Activated T-helper 17 cell treated with anti-CD3 and anti-CD28 coated beads, Interleukin-2, amount 50 U/mL, for 72 hours (primary cell): ENCODE data around the gene TRIM4. TPM values are rescaled to one million over a fixed set of nuclear protein-coding genes. Genes with fewer than 3 reads are reported as not detected.
"Not testable (repeated sequence)": the region's sequence is repeated elsewhere in the genome, so short reads cannot be mapped to it uniquely, and the experiment has no call there.

ENCODE experiments used
- ATAC-seq: fragments of 150-1000 bp; cut with Tn5 transposase; replicated peaks from 2 replicates; pipeline ENCODE4 v1.10.0; 2021; ENCODE audit warnings: mild to moderate bottlenecking, moderate library complexity
- H3K27ac Mint-ChIP-seq: one replicate; pipeline ENCODE4 v1.8.0; 2022; ENCODE audit warnings: mixed read lengths
- H3K27me3 Mint-ChIP-seq: one replicate; pipeline ENCODE4 v1.8.0; 2022; ENCODE audit warnings: mixed read lengths
- H3K36me3 Mint-ChIP-seq: one replicate; pipeline ENCODE4 v1.8.0; 2022; ENCODE audit warnings: low read depth, mild to moderate bottlenecking, mixed read lengths
- H3K4me1 Mint-ChIP-seq: one replicate; pipeline ENCODE4 v1.8.0; 2022; ENCODE audit warnings: mixed read lengths
- H3K4me3 Mint-ChIP-seq: one replicate; pipeline ENCODE4 v1.8.0; 2022; ENCODE audit warnings: mild to moderate bottlenecking, mixed read lengths
- H3K9me3 Mint-ChIP-seq: one replicate; pipeline ENCODE4 v1.8.0; 2022; ENCODE audit warnings: mixed read lengths
- total RNA-seq, 2 donors: library from RNA; stranded (reverse); gene quantifications; one replicate each; pipeline ENCODE4 v1.2.3, GENCODE V29; 2022

Gene TRIM4
- total RNA-seq: 10 to 100 TPM; 27.2 to 29.9 TPM

DNA sequence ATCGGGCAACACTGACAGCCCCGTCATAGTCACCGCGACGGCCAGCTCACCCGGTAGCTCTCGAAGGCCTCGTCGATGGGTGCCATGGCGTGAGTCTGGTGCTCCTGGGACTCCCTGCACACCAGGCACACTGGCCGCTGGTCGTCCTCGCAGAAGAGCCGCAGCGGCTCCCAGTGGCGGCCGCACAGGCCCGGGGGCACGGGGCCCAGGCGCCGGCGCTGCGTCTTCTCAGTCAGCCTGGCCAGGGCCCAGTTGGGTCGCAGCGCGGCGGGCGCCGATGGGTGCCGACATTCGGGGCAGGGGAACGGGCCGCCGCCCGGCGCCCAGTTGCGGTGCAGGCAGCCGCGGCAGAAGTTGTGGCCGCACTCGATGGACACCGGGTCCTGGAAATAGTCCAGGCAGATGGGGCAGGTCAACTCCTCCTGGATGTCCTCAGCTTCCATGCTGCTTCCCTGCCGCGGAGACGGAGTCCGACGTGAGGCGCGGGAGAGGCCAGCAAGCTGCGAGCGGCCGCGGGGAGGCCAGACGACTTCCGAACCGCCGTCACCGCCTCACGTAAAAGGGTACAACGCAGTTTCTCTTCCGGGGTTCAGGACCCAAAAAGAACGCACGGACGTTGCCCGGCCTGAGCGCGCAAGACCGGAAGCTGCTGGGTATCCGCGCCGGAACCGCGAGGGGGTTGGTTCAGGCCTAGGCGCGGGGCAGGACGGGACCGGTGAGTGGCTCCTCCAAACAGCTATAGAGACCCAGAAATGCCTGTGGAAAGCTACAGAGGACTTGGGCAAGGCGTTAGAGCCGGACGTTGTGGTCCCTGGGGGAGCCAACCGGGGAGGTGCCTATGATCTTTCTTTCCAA, at the start of gene TRIM4:
TSS of gene TRIM4 (minus strand) at position 572 of the 855 bp plus-strand sequence. CDS start at position 443, 129 bp downstream.
- Mint-ChIP-seq H3K4me1 (peaks cover 28% of the 10 kb centered on the region), H3K27ac (peak within 1 kb of the TSS; percentile 99)
- ATAC-seq: peak; percentile 100

DNA sequence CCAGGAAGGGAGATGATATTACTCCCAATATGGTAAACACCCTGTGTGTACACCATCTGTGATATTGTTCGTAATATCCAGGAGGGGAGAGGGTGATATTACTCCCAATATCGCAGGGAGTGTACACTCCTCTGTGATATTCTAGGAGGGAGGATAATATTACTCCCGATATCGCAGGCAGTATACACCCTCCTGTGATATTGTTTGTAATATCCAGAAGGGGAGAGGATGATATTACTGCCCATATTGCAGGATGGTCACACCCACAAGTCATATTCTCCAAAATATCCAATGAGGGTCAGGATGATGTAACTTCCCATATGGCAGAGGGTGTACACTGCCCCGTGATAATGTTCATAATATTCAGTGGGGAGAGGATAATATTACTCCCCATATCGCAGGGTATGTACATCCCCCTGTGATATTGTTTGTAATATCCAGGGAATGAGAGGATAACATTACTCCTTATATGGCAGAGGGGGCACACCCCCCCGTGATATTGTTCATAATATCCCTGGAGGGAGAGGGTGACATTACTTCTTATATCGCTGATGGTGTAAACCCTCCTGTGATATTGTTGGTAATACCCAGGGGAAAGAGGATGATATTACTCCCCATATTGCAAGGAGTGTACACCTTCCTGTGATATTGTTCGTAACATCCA, 39.4 kb upstream of the TRIM4 start:
- Mint-ChIP-seq H3K4me3 (no peak overlapping the region), H3K4me1 (peaks cover 3% of the 10 kb centered on the region), H3K27me3 (peaks cover 51% of the 10 kb centered on the region), H3K27ac (no peak overlapping the region), H3K9me3 (no peaks in the 10 kb centered on the region), H3K36me3 (no peaks in the 10 kb centered on the region)
- ATAC-seq: no peak

More for the DNA sequence above, at the start of gene TRIM4:
- H3K9me3 Mint-ChIP-seq: no peaks in the 10 kb centered on the region
- no peaks in the 10 kb centered on the region for H3K27me3 Mint-ChIP-seq
- H3K4me3 Mint-ChIP-seq: peak within 1 kb of the TSS; percentile 98
- H3K36me3 Mint-ChIP-seq: peaks cover 67% of the 10 kb centered on the region

DNA sequence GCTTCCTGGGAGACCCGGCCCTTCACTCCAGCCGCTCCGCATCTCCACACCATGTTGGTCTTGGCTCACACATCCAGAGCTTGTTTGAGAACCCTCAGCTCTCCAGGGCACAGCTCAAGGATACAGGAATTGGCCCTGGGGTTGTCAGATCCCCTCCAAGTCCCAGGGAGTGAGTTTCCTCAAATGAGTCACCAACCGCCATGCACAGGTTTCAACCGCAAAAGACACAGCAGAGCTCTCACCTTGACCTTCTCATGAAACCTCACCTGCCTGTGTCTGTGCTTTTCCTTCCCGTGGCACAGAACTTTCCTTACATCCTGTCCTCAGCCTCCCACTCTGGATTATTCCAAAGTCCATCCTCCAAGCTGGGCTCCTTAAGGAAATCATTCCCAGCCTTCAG, 35.9 kb upstream of the TRIM4 start:
- peaks cover 3% of the 10 kb centered on the region for H3K9me3 Mint-ChIP-seq
- H3K4me1 Mint-ChIP-seq: peaks cover 3% of the 10 kb centered on the region
- peak overlapping the region; percentile 23 for H3K27ac Mint-ChIP-seq
- ATAC-seq: no peak
- no peaks in the 10 kb centered on the region for H3K36me3 Mint-ChIP-seq
- H3K4me3 Mint-ChIP-seq: no peak overlapping the region
- H3K27me3 Mint-ChIP-seq: peaks cover 28% of the 10 kb centered on the region

- H3K27ac Mint-ChIP-seq, H3K4me1 Mint-ChIP-seq, H3K9me3 Mint-ChIP-seq, ATAC-seq, H3K4me3 Mint-ChIP-seq, H3K36me3 Mint-ChIP-seq: not testable (repeated sequence)
- peaks cover 26% of the 10 kb centered on the region for H3K27me3 Mint-ChIP-seq
Observed at GRCh38 chr7:99954643-99955042, 35.3 kb upstream of the TRIM4 start.

GRCh38 chr7:99953649-99954048, 34.3 kb upstream of the TRIM4 start:
- H3K27me3 Mint-ChIP-seq: peaks cover 19% of the 10 kb centered on the region
- no peaks in the 10 kb centered on the region for H3K36me3 Mint-ChIP-seq
- no peak overlapping the region for H3K4me3 Mint-ChIP-seq
- H3K27ac Mint-ChIP-seq: no peak overlapping the region
- no peak for ATAC-seq
- peaks cover 3% of the 10 kb centered on the region for H3K9me3 Mint-ChIP-seq
- H3K4me1 Mint-ChIP-seq: peaks cover 3% of the 10 kb centered on the region

DNA sequence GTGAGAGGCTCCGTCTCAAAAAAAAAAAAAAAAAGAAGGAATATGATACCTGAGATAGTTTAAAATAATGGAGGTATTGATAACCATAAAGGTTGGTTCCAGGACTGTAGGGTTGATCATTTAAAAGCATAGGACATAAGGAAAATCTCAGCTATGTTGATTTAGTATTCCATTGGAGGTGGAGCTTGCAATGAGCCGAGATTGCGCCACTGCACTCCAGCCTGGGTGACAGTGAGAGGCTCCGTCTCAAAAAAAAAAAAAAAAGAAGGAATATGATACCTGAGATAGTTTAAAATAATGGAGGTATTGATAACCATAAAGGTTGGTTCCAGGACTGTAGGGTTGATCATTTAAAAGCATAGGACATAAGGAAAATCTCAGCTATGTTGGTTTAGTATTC, 33.3 kb upstream of the TRIM4 start:
- not testable (repeated sequence) for ATAC-seq, H3K27ac Mint-ChIP-seq, H3K4me3 Mint-ChIP-seq

DNA sequence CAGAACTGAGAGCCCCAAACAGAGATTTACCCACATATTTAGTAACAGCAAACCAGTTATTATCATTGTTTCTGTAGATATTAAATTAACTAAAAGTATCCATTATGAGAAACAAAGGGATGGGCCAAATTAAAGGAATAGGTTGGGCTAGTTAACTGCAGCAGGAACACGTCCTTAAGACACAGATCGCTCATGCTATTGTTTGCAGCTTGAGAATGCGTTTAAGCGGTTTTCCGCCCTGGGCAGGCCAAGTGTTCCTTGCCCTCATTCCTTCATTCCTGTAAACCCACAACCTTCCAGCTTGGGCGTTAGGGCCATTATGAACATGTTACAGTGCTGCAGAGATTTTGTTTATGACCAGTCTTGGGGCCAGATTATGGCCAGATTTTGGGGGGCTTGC, 31.5 kb upstream of the TRIM4 start:
- H3K9me3 Mint-ChIP-seq, H3K36me3 Mint-ChIP-seq, H3K27ac Mint-ChIP-seq, ATAC-seq, H3K4me3 Mint-ChIP-seq, H3K4me1 Mint-ChIP-seq: not testable (repeated sequence)
- peaks cover 24% of the 10 kb centered on the region for H3K27me3 Mint-ChIP-seq

More for the DNA sequence above, 33.3 kb upstream of the TRIM4 start:
- H3K9me3 Mint-ChIP-seq, H3K36me3 Mint-ChIP-seq, H3K4me1 Mint-ChIP-seq: not testable (repeated sequence)
- H3K27me3 Mint-ChIP-seq: peaks cover 23% of the 10 kb centered on the region

DNA sequence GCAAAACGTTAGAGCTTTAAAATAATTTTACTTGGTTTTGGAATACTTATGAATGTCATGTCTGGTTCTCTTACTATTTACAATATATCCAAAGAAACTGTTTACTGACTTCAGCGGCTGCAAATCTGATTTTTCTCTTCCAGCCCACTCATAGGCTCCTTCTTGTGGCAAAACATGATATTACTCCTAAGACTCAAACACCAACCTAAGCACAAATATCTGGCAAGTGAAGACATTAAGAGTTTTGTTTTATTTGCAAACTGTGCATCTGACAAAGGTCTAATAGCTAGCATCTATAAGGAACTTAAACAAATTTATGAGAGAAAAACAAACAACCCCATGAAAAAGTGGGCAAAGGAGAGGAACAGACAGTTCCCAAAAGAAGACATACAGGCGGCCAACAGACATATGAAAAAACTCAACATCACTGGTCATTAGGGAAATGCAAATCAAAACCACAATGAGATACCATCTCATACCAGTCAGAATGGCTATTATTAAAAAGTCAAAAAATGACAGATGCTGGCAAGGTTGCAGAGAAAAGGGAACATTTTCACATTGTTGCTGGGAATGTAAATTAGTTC, 30.4 kb upstream of the TRIM4 start:
- Mint-ChIP-seq H3K9me3 (peaks cover 3% of the 10 kb centered on the region), H3K4me3 (no peak overlapping the region), H3K27ac (peak overlapping the region; percentile 19), H3K4me1 (no peaks in the 10 kb centered on the region), H3K27me3 (peaks cover 20% of the 10 kb centered on the region), H3K36me3 (no peaks in the 10 kb centered on the region)
- no peak for ATAC-seq

GRCh38 chr7:99947608-99948007, 28.3 kb upstream of the TRIM4 start:
- Mint-ChIP-seq H3K4me3 (no peak overlapping the region), H3K36me3 (no peaks in the 10 kb centered on the region), H3K27me3 (peaks cover 22% of the 10 kb centered on the region), H3K4me1 (no peaks in the 10 kb centered on the region), H3K27ac (no peak overlapping the region), H3K9me3 (peaks cover 3% of the 10 kb centered on the region)
- no peak for ATAC-seq

DNA sequence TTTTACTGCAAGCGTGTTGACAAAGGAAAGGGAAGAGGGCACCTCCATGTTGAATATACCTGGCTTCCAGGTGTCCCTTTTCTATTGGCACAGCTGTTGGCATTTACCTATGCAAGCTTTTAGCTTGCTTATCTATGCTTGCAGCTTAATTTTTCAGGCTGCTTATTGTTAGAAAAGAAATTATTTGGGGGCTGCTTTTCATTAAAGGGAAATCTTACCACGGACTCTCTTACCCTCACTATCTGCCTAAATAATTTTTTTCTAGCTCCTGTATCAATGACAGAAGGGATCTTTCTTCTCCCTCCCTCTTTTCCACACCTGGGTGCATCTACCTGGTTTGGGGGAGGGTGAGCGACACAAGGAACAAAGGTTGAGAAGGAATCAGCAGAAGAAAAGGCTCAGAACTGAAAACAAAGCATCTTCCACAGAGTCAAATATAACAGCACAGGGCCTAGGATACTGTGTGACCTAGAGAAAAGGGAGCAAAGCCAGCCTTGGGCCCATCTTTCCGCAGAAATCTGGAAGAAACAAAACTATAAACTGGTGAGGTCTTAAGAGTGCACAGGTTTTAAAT, 25.3 kb upstream of the TRIM4 start:
- H3K9me3 Mint-ChIP-seq: no peaks in the 10 kb centered on the region
- peaks cover 32% of the 10 kb centered on the region for H3K27me3 Mint-ChIP-seq
- no peaks in the 10 kb centered on the region for H3K4me1 Mint-ChIP-seq
- no peak for ATAC-seq
- H3K4me3 Mint-ChIP-seq: no peak overlapping the region
- no peaks in the 10 kb centered on the region for H3K36me3 Mint-ChIP-seq
- no peak overlapping the region for H3K27ac Mint-ChIP-seq

DNA sequence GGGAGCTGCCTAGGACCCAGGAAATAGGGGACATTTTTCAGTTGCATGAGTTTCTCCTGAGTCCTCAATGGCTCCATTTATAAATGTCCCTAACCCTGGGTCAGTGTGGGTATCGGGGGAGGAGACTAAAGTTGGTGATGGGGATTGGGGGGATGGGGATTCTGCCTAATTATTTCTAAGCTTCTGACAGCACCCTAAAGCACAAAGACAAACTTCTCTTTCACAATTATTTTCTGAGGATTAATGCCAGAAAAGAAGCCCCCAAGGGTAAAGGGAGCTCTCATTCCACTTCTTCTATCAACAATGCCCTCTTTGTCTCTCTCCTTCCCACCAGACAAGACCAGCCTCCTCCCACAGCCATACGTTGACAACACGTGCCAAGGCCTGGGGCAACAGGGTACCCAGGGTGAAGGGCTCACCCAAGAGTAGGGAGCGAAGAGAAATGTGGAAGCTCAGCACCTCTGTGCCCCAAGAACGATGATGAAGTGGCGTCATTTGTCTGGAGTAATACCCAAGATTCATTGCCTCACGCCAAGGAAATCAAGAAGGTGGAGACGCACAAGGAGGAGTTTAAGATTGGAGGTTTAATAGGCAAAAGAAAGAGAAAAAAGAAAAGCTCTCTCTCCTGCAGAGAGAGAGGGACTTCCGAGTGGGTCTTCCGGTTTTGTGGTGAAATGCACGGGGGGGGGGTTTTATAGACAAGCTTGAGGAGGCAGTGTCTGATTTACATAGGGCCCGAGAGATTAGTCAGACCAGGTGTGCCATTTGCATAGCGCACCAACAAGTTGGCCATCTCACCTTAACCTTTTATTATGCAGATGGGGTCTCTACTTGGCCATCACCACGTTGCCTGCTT, 24.5 kb upstream of the TRIM4 start:
- Mint-ChIP-seq H3K27me3 (peaks cover 36% of the 10 kb centered on the region), H3K9me3 (no peaks in the 10 kb centered on the region), H3K4me3 (no peak overlapping the region), H3K36me3 (no peaks in the 10 kb centered on the region), H3K27ac (no peak overlapping the region), H3K4me1 (no peaks in the 10 kb centered on the region)
- ATAC-seq: no peak

- no peaks in the 10 kb centered on the region for H3K36me3 Mint-ChIP-seq
- H3K9me3 Mint-ChIP-seq: no peaks in the 10 kb centered on the region
- no peak overlapping the region for H3K4me3 Mint-ChIP-seq
- H3K4me1 Mint-ChIP-seq: no peaks in the 10 kb centered on the region
- ATAC-seq: no peak
- H3K27me3 Mint-ChIP-seq: peaks cover 28% of the 10 kb centered on the region
- H3K27ac Mint-ChIP-seq: no peak overlapping the region
Observed at GRCh38 chr7:99938296-99938695, 19.0 kb upstream of the TRIM4 start.

GRCh38 chr7:99935009-99935408, 15.7 kb upstream of the TRIM4 start:
- not testable (repeated sequence) for H3K36me3 Mint-ChIP-seq, H3K9me3 Mint-ChIP-seq, H3K4me1 Mint-ChIP-seq, H3K27ac Mint-ChIP-seq, H3K4me3 Mint-ChIP-seq, ATAC-seq, H3K27me3 Mint-ChIP-seq

DNA sequence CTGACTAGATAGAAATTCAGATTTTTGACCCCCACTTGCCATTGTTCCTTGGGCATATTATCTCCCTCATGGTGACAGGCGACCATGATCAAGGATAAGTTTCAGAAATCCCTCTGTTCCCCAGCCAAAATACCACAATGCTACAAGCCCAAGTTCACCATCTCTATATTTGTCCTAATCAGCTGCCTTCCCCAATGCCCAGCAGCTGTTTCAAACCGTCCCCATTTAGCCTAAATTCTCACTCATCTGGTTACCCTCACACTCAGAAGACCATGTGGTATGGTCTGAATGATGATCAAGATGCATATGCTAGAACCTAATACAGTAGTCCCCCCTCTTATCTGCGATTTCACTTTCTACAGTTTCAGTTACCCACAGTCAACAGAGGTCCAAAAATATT, 11.0 kb upstream of the TRIM4 start:
- Mint-ChIP-seq H3K4me1 (peaks cover 13% of the 10 kb centered on the region), H3K4me3 (peak overlapping the region; percentile 77), H3K9me3 (no peaks in the 10 kb centered on the region), H3K27me3 (peaks cover 13% of the 10 kb centered on the region), H3K36me3 (no peaks in the 10 kb centered on the region), H3K27ac (peak overlapping the region; percentile 88)
- ATAC-seq: no peak
